ENCODE results near the gene LRRC4C. TPM values are rescaled to one million over a fixed set of nuclear protein-coding genes. Genes with fewer than 3 reads are reported as not detected.

The LRRC4C gene
- total RNA-seq, 1 experiment from 2014 or later: not detected

GRCh38 chr11:40162901-40163883 is 1296.3 kb downstream of the LRRC4C start:
- Mint-ChIP-seq H3K36me3 (ENCODE audit: insufficient read depth, unreplicated experiment) (no peaks in the 10 kb centered on the region), H3K4me3 (ENCODE audit: low read depth, unreplicated experiment) (no peak overlapping the region), H3K4me1 (ENCODE audit: low read depth, unreplicated experiment) (no peaks in the 10 kb centered on the region), H3K9me3 (ENCODE audit: low read depth, unreplicated experiment) (peaks cover 9% of the 10 kb centered on the region), H3K27ac (ENCODE audit: unreplicated experiment) (no peak overlapping the region), H3K27me3 (ENCODE audit: unreplicated experiment) (no peaks in the 10 kb centered on the region)
- CTCF ChIA-PET: no interaction called here
- no TSS peak for BruUV-seq (replicated peaks)
- intact Hi-C loops (cut with micrococcal nuclease; ENCODE audit: unreplicated experiment): no loop called here
- no peak for TF ChIP-seq CTCF (IDR thresholded peaks at IDR 0.05; ENCODE audit: unreplicated experiment)
- DNase-seq: no peak

GRCh38 chr11:40161854-40162410 is 1297.5 kb downstream of the LRRC4C start:
- H3K4me3 Mint-ChIP-seq (ENCODE audit: low read depth, unreplicated experiment): no peak overlapping the region
- no peaks in the 10 kb centered on the region for H3K27me3 Mint-ChIP-seq (ENCODE audit: unreplicated experiment)
- CTCF ChIA-PET: no interaction called here
- no peaks in the 10 kb centered on the region for H3K36me3 Mint-ChIP-seq (ENCODE audit: insufficient read depth, unreplicated experiment)
- intact Hi-C loops (cut with micrococcal nuclease; ENCODE audit: unreplicated experiment): no loop called here
- no peak overlapping the region for H3K27ac Mint-ChIP-seq (ENCODE audit: unreplicated experiment)
- DNase-seq: no peak
- H3K4me1 Mint-ChIP-seq (ENCODE audit: low read depth, unreplicated experiment): no peaks in the 10 kb centered on the region
- no TSS peak for BruUV-seq (replicated peaks)
- H3K9me3 Mint-ChIP-seq (ENCODE audit: low read depth, unreplicated experiment): peaks cover 12% of the 10 kb centered on the region
- no peak for TF ChIP-seq CTCF (IDR thresholded peaks at IDR 0.05; ENCODE audit: unreplicated experiment)

GRCh38 chr11:40160418-40160817 is 1299.0 kb downstream of the LRRC4C start:
- TF ChIP-seq CTCF (IDR thresholded peaks at IDR 0.05; ENCODE audit: unreplicated experiment): no peak
- H3K4me1 Mint-ChIP-seq (ENCODE audit: low read depth, unreplicated experiment): no peaks in the 10 kb centered on the region
- H3K9me3 Mint-ChIP-seq (ENCODE audit: low read depth, unreplicated experiment): peaks cover 19% of the 10 kb centered on the region
- no peak overlapping the region for H3K27ac Mint-ChIP-seq (ENCODE audit: unreplicated experiment)
- no TSS peak for BruUV-seq (replicated peaks)
- intact Hi-C loops (cut with micrococcal nuclease; ENCODE audit: unreplicated experiment): no loop called here
- H3K27me3 Mint-ChIP-seq (ENCODE audit: unreplicated experiment): no peaks in the 10 kb centered on the region
- no peak for DNase-seq
- H3K4me3 Mint-ChIP-seq (ENCODE audit: low read depth, unreplicated experiment): no peak overlapping the region
- no peaks in the 10 kb centered on the region for H3K36me3 Mint-ChIP-seq (ENCODE audit: insufficient read depth, unreplicated experiment)
- CTCF ChIA-PET: no interaction called here

- intact Hi-C loops (cut with micrococcal nuclease; ENCODE audit: unreplicated experiment): no loop called here
- Mint-ChIP-seq H3K36me3 (ENCODE audit: insufficient read depth, unreplicated experiment) (no peaks in the 10 kb centered on the region), H3K9me3 (ENCODE audit: low read depth, unreplicated experiment) (peaks cover 10% of the 10 kb centered on the region), H3K27ac (ENCODE audit: unreplicated experiment) (no peak overlapping the region), H3K4me3 (ENCODE audit: low read depth, unreplicated experiment) (no peak overlapping the region), H3K4me1 (ENCODE audit: low read depth, unreplicated experiment) (no peaks in the 10 kb centered on the region), H3K27me3 (ENCODE audit: unreplicated experiment) (no peaks in the 10 kb centered on the region)
- TF ChIP-seq CTCF (IDR thresholded peaks at IDR 0.05; ENCODE audit: unreplicated experiment): no peak
- no TSS peak for BruUV-seq (replicated peaks)
- CTCF ChIA-PET: no interaction called here
- no peak for DNase-seq
Measured at GRCh38 chr11:40149721-40150120, 1309.7 kb downstream of the LRRC4C start.
